K562 (cell line): ENCODE results near the gene SOX8. TPM values are rescaled to one million over a fixed set of nuclear protein-coding genes. Genes with fewer than 3 reads are reported as not detected.
A peak's percentile ranks its signal among the peaks of the same experiment; 100 is the strongest.

Source experiments
- ATAC-seq: fragments of 200-7000 bp; cut with Tn5 transposase; 3 replicates; pipeline ENCODE4 v1.9.1; 2020; ENCODE audit warnings: moderate library complexity
- BruUV-seq: library from RNA; stranded (reverse); fragments of 400-500 nt; replicated peaks from 2 replicates; lab custom pipeline; 2021; lab: Mats Ljungman, UMichigan
- CTCF ChIA-PET: fragments of 300-600 bp; formaldehyde crosslinking; extraction: SDS; loops from one replicate; lab custom pipeline; 2021; ENCODE audit warnings: low intra/inter-chr PET ratio; lab: Yijun Ruan, JAX
- POLR2A ChIA-PET: fragments of 300-600, 350-650 bp; sonication (Branson Sonifier 250); formaldehyde crosslinking; extraction: SDS; loops from one replicate; lab custom pipeline; 2021; ENCODE audit warnings: antibody characterized with exemption, inconsistent platforms; lab: Yijun Ruan, JAX
- DNase-seq, 4 experiments: peaks; one replicate each; pipeline versions ENCODE4 v3.0.0 to v3.0.0-alpha.2; 2011 to 2018; ENCODE audit warnings: low spot score in 3 of 4, mixed read lengths in 3 of 4; ENCODE audit errors: extremely low read depth in 1 of 4
- FAIRE-seq: peaks from 2 replicates; lab custom pipeline; 2011; peaks lifted over from hg19 to GRCh38; lab: Jason Lieb, UNC
- H2AFZ ChIP-seq: 2 replicates; pipeline ENCODE4 v1.6.0; 2011; ENCODE audit warnings: low read depth, low read length, control low read depth, inconsistent platforms
- H3K27ac ChIP-seq: fragments of 200-600 bp; 3 replicates; pipeline ENCODE4 v1.8.0; 2011; ENCODE audit warnings: low read depth, mild to moderate bottlenecking, control low read depth, inconsistent platforms, low read length, moderate library complexity, mixed read lengths; ENCODE audit errors: extremely low read depth
- H3K27me3 ChIP-seq, 2 experiments: fragments of 300-600 bp in 1 of 2; 2 replicates in 1 of 2; 3 replicates in 1 of 2; pipeline versions ENCODE4 v1.6.0 to v1.8.0; 2011; ENCODE audit warnings: inconsistent platforms in 2 of 2, low read length in 2 of 2, mild to moderate bottlenecking in 1 of 2, mixed read lengths in 1 of 2, moderate library complexity in 1 of 2; ENCODE audit not compliant: control insufficient read depth in 2 of 2, insufficient read depth in 2 of 2
- H3K36me3 ChIP-seq: fragments of 300-600 bp; 3 replicates; pipeline ENCODE4 v1.8.0; 2011; ENCODE audit warnings: mild to moderate bottlenecking, low read length, inconsistent platforms; ENCODE audit not compliant: control insufficient read depth, insufficient read depth
- H3K4me1 ChIP-seq, 2 experiments: fragments of 200-600 bp in 1 of 2; replicated peaks in 1 of 2; 2 replicates in 1 of 2; 3 replicates in 1 of 2; pipeline versions ENCODE4 v1.5.1 to v1.8.0; 2011; ENCODE audit warnings: inconsistent platforms in 2 of 2, low read length in 2 of 2, mild to moderate bottlenecking in 1 of 2, mixed read lengths in 1 of 2, moderate library complexity in 1 of 2; ENCODE audit not compliant: control insufficient read depth in 2 of 2, insufficient read depth in 2 of 2
- H3K4me2 ChIP-seq: 2 replicates; pipeline ENCODE4 v1.6.1; 2011; ENCODE audit warnings: low read length, control low read depth, inconsistent platforms, mixed read lengths; ENCODE audit not compliant: insufficient read depth
- H3K4me3 ChIP-seq: fragments of 200-600 bp; sonication (generic), shearing (Covaris generic); 2 replicates; pipeline ENCODE4 v1.5.1; 2016; ENCODE audit warnings: control low read depth, inconsistent platforms
- H3K79me2 ChIP-seq: fragments of 200-600 bp; 3 replicates; pipeline ENCODE4 v1.8.0; 2011; ENCODE audit warnings: low read length, inconsistent platforms; ENCODE audit not compliant: control insufficient read depth, insufficient read depth
- H3K9ac ChIP-seq, 2 experiments: 2 replicates each; pipeline versions ENCODE4 v1.6.0 to v1.6.1; 2011; ENCODE audit warnings: low read depth in 2 of 2, low read length in 2 of 2, control low read depth in 1 of 2, inconsistent platforms in 1 of 2, mild to moderate bottlenecking in 1 of 2, mixed read lengths in 1 of 2; ENCODE audit not compliant: insufficient read depth in 1 of 2
- H3K9me1 ChIP-seq: one replicate; pipeline ENCODE4 v1.6.0; 2011; ENCODE audit warnings: inconsistent platforms, mild to moderate bottlenecking, low read length, moderate library complexity; ENCODE audit not compliant: control insufficient read depth, insufficient read depth
- H3K9me3 ChIP-seq: replicated peaks from 2 replicates; pipeline ENCODE4 v1.5.1; 2011; ENCODE audit warnings: low read depth, low read length, inconsistent platforms; ENCODE audit not compliant: control insufficient read depth, insufficient read depth
- H4K20me1 ChIP-seq: replicated peaks from 2 replicates; pipeline ENCODE4 v1.6.1; 2011; ENCODE audit warnings: low read length, inconsistent platforms, mixed read lengths; ENCODE audit not compliant: control insufficient read depth, insufficient read depth
- EGR1 ChIP-seq: fragments of 450-650 bp; conservative IDR thresholded peaks from 2 replicates; pipeline ENCODE4 v1.6.1; 2017; ENCODE audit warnings: mild to moderate bottlenecking
- USF2 ChIP-seq: sonication (generic); formaldehyde crosslinking; IDR thresholded peaks from 2 replicates; pipeline ENCODE4 v1.5.0; 2020; ENCODE audit warnings: missing genetic modification reagents
- VEZF1 ChIP-seq: fragments of 200-800 bp; sonication (Bioruptor generic); IDR thresholded peaks from 2 replicates; pipeline ENCODE4 v1.6.1; 2017; ENCODE audit warnings: missing genetic modification characterization, missing compliant biosample characterization
- ZNF316 ChIP-seq: fragments of 450-650 bp; IDR thresholded peaks from 2 replicates; pipeline ENCODE4 v1.6.1; 2016
- WGBS: fragments of 100-300 bp; shearing (Covaris generic); methylation state at CpG from one replicate; pipeline ENCODE4 v1.1.6; 2016; ENCODE audit warnings: low coverage, mixed read lengths; ENCODE audit not compliant: insufficient coverage; ENCODE audit errors: missing lambda C conversion rate; 5-methylcytosine and 5-hydroxymethylcytosine counted together
- in situ Hi-C: fragments of 300-500 bp; cut with MboI; formaldehyde crosslinking; loops from 4 replicates; pipeline ENCODE4 v1.15.0; 2018; ENCODE audit warnings: inconsistent platforms, mixed read lengths
- intact Hi-C: fragments of 100-400 bp; cut with micrococcal nuclease; formaldehyde crosslinking; loops from 2 replicates; pipeline ENCODE4 v1.14.2; 2022
- polyA plus RNA-seq, 8 experiments: library from polyadenylated mRNA; depleted of rRNA in 4 of 8; stranded (reverse) in 5 of 8; unstranded in 3 of 8; fragments of >200 nt; fragmentation: Nextera tagmentation in 2 of 8; fragmentation: Illumina TruSeq in 1 of 8; extraction: Ambion mirVana in 2 of 8; extraction: Trizol in 1 of 8; gene quantifications; 2 replicates each; pipeline versions ENCODE4 v1.2.1 to v1.2.3, GENCODE V29; 2011 to 2014; ENCODE audit warnings: inconsistent platforms in 1 of 8, missing spikeins in 1 of 8
- total RNA-seq, 7 experiments: library from RNA; depleted of rRNA in 6 of 7; stranded (reverse); fragments of >200 nt in 6 of 7; fragmentation: Illumina TruSeq in 2 of 7; extraction: Trizol in 2 of 7; gene quantifications; 2 replicates each; pipeline versions ENCODE4 v1.2.1 to v1.2.3, GENCODE V29; 2011 to 2021; ENCODE audit warnings: low replicate concordance in 1 of 7

Gene SOX8
- total and polyA plus RNA-seq, 9 of the 15 experiments (the other 6 are each of a cell fraction or from before 2014, with no cell fraction given), result 0.07 to 0.15 (median 0.15) TPM; not detected in 6

- DNase-seq (no peak), FAIRE-seq (no peak), ATAC-seq (no peak)
- WGBS, result 5% methylated on average over 22 of the region's 22 CpGs
- intact Hi-C loops, result no loop called here
- Histone ChIP-seq H3K9me1 (no peaks in the 10 kb centered on the region), H3K4me3 (no peak overlapping the region), H2AFZ (no peak overlapping the region), H3K79me2 (no peaks in the 10 kb centered on the region), H3K27me3 (peaks cover 43 to 90% of the 10 kb centered on the region in 2 experiments; a peak in 4 of 5 replicates), H3K27ac (no peak overlapping the region), H3K9me3 (no peaks in the 10 kb centered on the region), H3K4me1 (peaks cover 0 to 28% of the 10 kb centered on the region in 2 experiments; a peak in 2 of 5 replicates), H3K36me3 (no peaks in the 10 kb centered on the region), H3K9ac (no peak overlapping the region), H4K20me1 (peaks cover 27% of the 10 kb centered on the region), H3K4me2 (no peak overlapping the region)
- in situ Hi-C loops, result no loop called here
- no peak for TF ChIP-seq USF2 (CRISPR knock-in tag)
- no TSS peak for BruUV-seq
- ChIA-PET CTCF (no interaction called here), POLR2A (no interaction called here)
Observed at GRCh38 chr16:1027501-1027815, 45.9 kb downstream of the SOX8 start.

GRCh38 chr16:1028056-1028455, 46.5 kb downstream of the SOX8 start:
- in situ Hi-C loops, result no loop called here
- 1% methylated on average over 9 of the region's 15 CpGs for WGBS

More at GRCh38 chr16:1028056-1028455, 46.5 kb downstream of the SOX8 start:
- ATAC-seq, result no peak; the same call in 2 of the 3 replicates
- no TSS peak for BruUV-seq
- Histone ChIP-seq H2AFZ (no peak overlapping the region), H3K9ac (no peak overlapping the region), H3K4me3 (no peak overlapping the region), H3K27ac (no peak overlapping the region), H3K9me3 (no peaks in the 10 kb centered on the region), H3K27me3 (peaks cover 40 to 86% of the 10 kb centered on the region in 2 experiments; a peak in 4 of 5 replicates), H3K4me1 (peaks cover 0 to 28% of the 10 kb centered on the region in 2 experiments; a peak in 2 of 5 replicates), H3K36me3 (no peaks in the 10 kb centered on the region), H3K4me2 (no peak overlapping the region), H3K79me2 (no peaks in the 10 kb centered on the region), H3K9me1 (no peaks in the 10 kb centered on the region), H4K20me1 (peaks cover 26% of the 10 kb centered on the region)
- CTCF ChIA-PET, result no interaction called here
- TF ChIP-seq EGR1, result peak; percentile 48; the same call in 1 of the 2 replicates
- no peak for TF ChIP-seq VEZF1
- TF ChIP-seq ZNF316, result no peak
- DNase-seq, result no peak
- intact Hi-C loops, result no loop called here
- POLR2A ChIA-PET, result interaction anchor here (0.6 kb wide), 1 partner anchor 173 kb away, joined by 4 read pairs; no protein-coding TSS in a partner anchor
- FAIRE-seq, result no peak
